ENCODE data around the gene CNPPD1. TPM values are rescaled to one million over a fixed set of nuclear protein-coding genes. Genes with fewer than 3 reads are reported as not detected.

CNPPD1 gene
- total and polyA plus RNA-seq, 7 donors, result 58.5 to 81.5 (median 71.7) TPM

- peaks cover 4% of the 10 kb centered on the region for H3K4me1 ChIP-seq
- H3K9me3 ChIP-seq, result no peaks in the 10 kb centered on the region
- no peak for ATAC-seq
- 66 to 77% (median 77%) methylated on average over 7 of the region's 7 CpGs for WGBS, 3 donors
- TF ChIP-seq CTCF (IDR thresholded peaks at IDR 0.05), result no peak
- H3K4me3 ChIP-seq, result no peak overlapping the region
- no peak overlapping the region for H3K27ac ChIP-seq
- peaks cover 0 to 2% of the 10 kb centered on the region in 2 donors for H3K36me3 ChIP-seq (ENCODE audit: insufficient read depth in 1 of 2, low read depth in 1 of 2)
- no peaks in the 10 kb centered on the region for H3K27me3 ChIP-seq (ENCODE audit: insufficient read depth in 3 of 3, low read length in 2 of 3)
- intact Hi-C loops (cut with DNase I), result no loop called here
- DNase-seq, result no peak
These were observed 48.3 kb downstream of the CNPPD1 start for GRCh38 chr2:219128396-219128795.

- intact Hi-C loops (cut with DNase I), result no loop called here
- 70 to 84% (median 76%) methylated on average over 2 of the region's 2 CpGs for WGBS, 3 donors
- Histone ChIP-seq H3K27me3 (ENCODE audit: insufficient read depth in 3 of 3, low read length in 2 of 3) (no peaks in the 10 kb centered on the region), H3K27ac (no peak overlapping the region), H3K36me3 (ENCODE audit: insufficient read depth in 1 of 2, low read depth in 1 of 2) (peaks cover 0 to 2% of the 10 kb centered on the region in 2 donors), H3K4me3 (no peak overlapping the region), H3K4me1 (peaks cover 4% of the 10 kb centered on the region), H3K9me3 (no peaks in the 10 kb centered on the region)
- no peak for ATAC-seq
- no peak for TF ChIP-seq CTCF (IDR thresholded peaks at IDR 0.05)
- no peak for DNase-seq
These were observed 49.6 kb downstream of the CNPPD1 start for GRCh38 chr2:219127037-219127635.

- no peak overlapping the region for H3K4me3 ChIP-seq
- intact Hi-C loops (cut with DNase I), result no loop called here
- no peak for TF ChIP-seq CTCF (IDR thresholded peaks at IDR 0.05)
- no peak overlapping the region for H3K27ac ChIP-seq
- no peak for DNase-seq
- H3K4me1 ChIP-seq, result peaks cover 4% of the 10 kb centered on the region
- ATAC-seq, result no peak
- H3K27me3 ChIP-seq (ENCODE audit: insufficient read depth in 3 of 3, low read length in 2 of 3), result no peaks in the 10 kb centered on the region
- peaks cover 0 to 2% of the 10 kb centered on the region in 2 donors for H3K36me3 ChIP-seq (ENCODE audit: insufficient read depth in 1 of 2, low read depth in 1 of 2)
- WGBS, 3 donors, result 82 to 88% (median 85%) methylated on average over 3 of the region's 3 CpGs
- H3K9me3 ChIP-seq, result no peaks in the 10 kb centered on the region
These were observed 50.2 kb downstream of the CNPPD1 start for GRCh38 chr2:219126555-219126954.

- intact Hi-C loops (cut with DNase I), result no loop called here
- H3K4me3 ChIP-seq, result no peak overlapping the region
- no peaks in the 10 kb centered on the region for H3K9me3 ChIP-seq
- no peak for TF ChIP-seq CTCF (IDR thresholded peaks at IDR 0.05)
- peaks cover 0 to 2% of the 10 kb centered on the region in 2 donors for H3K36me3 ChIP-seq (ENCODE audit: insufficient read depth in 1 of 2, low read depth in 1 of 2)
- no peaks in the 10 kb centered on the region for H3K27me3 ChIP-seq (ENCODE audit: insufficient read depth in 3 of 3, low read length in 2 of 3)
- H3K27ac ChIP-seq, result no peak overlapping the region
- ATAC-seq (no peak), DNase-seq (no peak)
- WGBS, 3 donors, result 57 to 78% (median 64%) methylated on average over 1 of the region's 1 CpG
- H3K4me1 ChIP-seq, result peaks cover 4% of the 10 kb centered on the region
These were observed 50.8 kb downstream of the CNPPD1 start for GRCh38 chr2:219125886-219126270.
